ENCODE results near the gene C22orf39.

C22orf39 gene

DNA sequence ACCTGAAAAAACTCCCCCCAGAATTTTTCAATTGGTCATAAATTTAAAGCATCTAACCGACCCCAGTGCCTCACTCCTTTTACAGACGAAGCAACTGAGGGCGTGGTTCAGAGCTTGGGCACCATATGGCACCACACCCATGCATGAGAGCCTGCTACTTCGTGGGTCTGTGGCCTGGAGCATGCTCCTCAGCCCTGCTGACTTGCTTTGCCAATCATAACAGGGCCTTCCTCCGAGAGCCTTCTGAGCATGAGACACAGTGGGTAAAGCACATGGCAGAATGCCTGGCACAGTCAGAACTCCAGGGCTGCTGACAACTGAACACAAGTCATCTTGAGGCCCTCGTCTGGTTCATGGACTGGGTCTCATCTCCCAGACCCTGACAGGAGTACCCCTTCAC is 49.3 kb downstream of the C22orf39 start:
- no peak for DNase-seq (ENCODE audit: low read depth)

DNA sequence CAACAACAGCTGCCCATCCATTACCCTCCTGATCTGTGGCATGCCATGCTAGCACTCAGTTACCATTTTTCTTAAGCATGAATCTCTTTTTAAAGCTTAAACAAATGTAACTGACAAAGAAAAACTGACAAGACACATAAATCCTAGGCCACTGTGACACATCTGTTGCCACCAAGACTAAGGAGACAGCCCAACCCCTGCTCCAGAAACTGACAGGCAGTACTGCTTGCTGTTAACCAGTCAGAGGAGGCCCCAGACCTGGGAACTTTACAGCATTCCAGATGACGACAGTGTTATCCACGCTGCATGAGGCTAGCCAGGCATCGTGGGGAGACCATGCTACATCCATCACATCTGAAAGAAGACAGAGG is 49.8 kb downstream of the C22orf39 start:
- DNase-seq (ENCODE audit: low read depth): no peak

DNA sequence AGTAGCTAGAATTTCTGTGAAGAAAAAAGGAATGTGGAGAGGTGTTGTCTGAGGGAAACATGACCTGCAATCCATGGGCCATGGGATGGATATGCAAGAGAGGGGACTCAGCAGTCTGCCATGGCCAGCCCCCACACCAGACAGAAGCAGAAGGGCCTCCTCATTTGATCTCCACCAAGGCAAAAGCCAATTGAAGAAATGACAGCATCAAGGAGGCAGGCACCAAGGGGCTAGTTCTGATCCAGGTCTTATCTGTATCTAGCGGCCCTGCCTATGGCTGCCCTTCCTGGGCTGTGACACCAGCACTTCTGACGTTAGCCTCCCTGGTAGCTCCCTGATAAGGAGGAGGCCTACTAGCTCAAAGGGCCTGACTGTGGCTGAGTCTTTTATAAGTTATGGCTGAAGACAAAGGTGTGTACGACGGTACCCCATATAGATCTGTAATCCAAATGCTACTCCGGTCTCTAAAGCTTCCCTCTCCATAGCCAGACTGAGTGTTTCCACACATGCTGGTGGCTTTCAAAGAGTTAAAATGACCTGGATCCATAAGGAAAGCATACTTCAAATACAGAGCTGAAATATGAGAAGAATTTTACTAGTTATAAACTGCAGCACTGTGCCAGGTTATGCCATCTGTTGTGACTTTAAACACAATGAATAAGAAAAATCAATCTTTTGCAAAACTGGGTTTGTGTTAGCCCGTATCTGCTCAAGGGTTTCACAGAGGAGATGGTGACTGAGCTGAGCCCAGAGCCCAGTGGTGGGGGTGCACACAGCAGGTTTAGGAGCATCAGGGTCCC is 50.4 kb downstream of the C22orf39 start:
- DNase-seq (ENCODE audit: low read depth): no peak

DNA sequence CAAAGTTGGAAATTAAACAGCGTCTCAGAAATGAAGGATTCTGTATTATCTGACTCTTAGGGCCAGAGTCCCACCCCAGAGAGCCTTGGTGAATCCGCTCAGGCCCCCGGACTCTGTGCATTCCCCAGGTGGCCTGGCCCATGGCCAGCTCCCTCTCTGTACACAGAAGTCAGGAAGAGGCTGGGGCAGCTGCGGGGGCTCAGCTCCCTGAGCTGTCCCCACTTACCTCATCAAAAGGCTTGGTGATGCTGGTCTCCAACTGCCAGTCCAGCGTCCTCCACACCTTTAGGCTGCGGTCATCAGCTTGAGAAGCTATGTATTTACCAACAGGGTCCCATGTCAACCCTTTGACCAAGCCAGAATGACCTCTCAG is 51.0 kb downstream of the C22orf39 start:
- DNase-seq (ENCODE audit: low read depth): no peak

DNA sequence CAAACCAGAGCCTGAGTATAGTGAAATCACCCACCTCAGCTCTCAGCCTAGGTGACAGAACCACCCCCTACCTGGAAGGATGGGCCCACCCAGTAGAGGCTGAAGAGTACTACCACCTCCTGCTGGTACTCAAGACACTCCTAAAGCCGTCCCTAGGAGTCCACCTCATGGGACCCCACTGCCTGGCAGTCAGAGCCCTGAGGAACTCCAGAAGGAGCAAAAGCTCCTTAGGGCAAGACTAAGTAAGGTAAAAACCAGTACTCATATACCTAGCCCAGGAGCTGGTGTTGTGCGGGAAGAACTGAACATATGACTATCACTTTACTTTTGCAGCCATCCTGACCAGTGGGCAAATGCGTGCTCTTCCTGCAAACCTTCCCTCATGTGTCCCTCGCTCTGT is 52.2 kb downstream of the C22orf39 start:
- DNase-seq (ENCODE audit: low read depth): no peak

DNA sequence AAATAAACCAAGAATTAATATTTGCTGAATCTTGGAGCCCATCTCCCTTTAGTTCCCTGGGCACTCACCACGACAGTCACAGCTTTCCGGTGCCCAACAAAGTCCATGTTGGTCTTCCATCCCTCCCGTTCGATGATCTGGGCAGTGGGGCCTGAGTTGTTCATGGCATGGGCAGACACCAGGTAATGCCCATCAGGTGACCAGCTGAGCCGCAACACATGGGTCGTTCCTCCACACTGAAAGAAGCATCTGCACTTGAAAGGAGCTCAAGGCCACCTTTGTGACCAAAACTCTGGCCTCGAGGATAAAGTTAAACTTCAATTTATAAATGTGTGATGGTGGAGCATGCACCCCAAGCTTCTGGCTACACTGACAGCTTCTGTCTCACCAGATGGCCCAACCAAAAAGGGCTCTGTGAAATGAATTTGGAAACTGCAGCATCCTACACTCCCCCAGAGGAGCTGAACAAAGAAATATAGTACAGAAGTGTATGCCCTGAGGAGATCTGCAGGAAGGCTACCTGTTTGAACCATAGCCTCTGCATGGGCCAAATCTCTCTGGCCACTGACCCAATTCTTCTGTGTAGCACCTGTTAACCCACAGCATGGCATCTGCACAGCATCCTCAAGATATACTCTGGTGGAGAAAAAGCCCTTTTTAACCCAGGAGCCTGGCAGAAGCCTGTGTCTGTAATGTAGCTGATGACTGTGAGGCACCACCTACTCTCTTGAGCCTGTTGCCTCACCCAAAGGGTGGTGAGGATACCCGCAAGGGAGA is 53.0 kb downstream of the C22orf39 start:
- DNase-seq (ENCODE audit: low read depth): no peak

DNA sequence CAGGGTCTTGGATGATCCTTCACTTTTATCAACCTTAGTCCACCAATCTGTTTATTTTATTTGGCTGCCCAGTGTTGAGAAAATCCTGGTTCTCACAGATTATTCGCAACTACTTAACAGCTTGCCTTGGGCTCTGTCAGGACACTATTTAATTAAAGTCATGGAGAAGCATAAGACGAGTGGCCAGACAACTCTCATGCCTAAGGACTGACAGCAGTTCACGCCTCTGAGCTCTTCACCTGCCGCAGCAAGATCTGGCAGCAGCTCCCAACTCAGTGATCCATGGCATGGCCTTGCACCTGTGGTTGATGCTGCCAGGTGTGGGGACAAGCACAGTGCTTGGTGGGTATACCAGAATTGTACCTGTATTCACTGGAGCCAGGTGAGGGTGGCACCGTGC is 53.8 kb downstream of the C22orf39 start:
- DNase-seq (ENCODE audit: low read depth): no peak

Measured in stimulated activated CD8-positive, alpha-beta memory T cell treated with anti-CD3 and anti-CD28 coated beads, Interleukin-12 subunit alpha, Interleukin-12 subunit beta, amount 100 ng/mL, for 1 hour (primary cell).